Midbrain (tissue), 1 donor: ENCODE results near the gene ENG.
"Not testable (repeated sequence)": the region's sequence is repeated elsewhere in the genome, so short reads cannot be mapped to it uniquely, and the experiment has no call there.

ENCODE experiments used
- DNase-seq: peaks from one replicate; lab custom pipeline; 2025; lab: John Stamatoyannopoulos, UW

The ENG gene

GRCh38 chr9:127844821-127845359, 9.6 kb downstream of the ENG start:
- no peak for DNase-seq

- no peak for DNase-seq
These were observed 13.2 kb downstream of the ENG start for GRCh38 chr9:127841087-127841835.

GRCh38 chr9:127838375-127839078, 15.9 kb downstream of the ENG start:
- DNase-seq, result no peak

DNA sequence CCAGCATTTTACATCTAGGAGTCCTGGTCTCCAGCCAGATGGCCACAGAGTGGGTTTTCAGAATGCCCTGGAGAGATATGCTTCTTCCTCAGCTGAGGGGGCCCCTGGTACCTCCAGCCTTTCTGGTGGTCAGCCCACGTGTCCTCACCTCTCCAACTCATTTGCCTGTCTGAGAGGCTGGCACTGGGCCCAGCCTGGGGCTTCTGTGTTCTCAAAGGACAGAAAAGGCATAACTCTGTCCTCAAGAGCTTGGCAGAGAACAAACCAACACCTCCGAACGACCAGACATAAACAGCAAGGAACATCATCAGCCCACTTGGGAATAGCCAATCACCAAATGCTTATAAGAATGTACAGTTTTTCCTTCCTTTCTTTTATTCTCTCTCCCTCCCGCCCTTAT, 17.1 kb downstream of the ENG start:
- no peak for DNase-seq

GRCh38 chr9:127836561-127836960, 17.9 kb downstream of the ENG start:
- DNase-seq, result not testable (repeated sequence)

GRCh38 chr9:127835991-127836516, 18.4 kb downstream of the ENG start:
- no peak for DNase-seq

DNA sequence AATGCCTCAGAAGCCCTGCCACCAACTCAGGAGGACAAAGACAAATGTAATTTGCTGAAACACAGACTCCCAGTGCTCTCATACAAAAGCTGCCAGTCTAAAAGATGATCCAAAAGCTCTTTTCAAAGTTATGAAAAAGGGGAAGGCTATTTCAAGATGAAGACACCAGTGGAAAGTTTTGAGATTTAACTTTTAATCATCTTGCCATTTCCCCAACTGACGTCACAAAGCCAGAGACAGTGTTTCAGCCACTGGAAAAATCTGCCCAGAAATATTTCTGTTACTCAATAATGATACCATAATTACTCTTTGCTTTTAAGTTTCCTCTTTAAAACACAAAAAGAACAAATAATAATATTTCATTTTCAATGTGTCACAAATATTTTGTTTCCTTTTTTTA, 20.9 kb downstream of the ENG start:
- no peak for DNase-seq

DNA sequence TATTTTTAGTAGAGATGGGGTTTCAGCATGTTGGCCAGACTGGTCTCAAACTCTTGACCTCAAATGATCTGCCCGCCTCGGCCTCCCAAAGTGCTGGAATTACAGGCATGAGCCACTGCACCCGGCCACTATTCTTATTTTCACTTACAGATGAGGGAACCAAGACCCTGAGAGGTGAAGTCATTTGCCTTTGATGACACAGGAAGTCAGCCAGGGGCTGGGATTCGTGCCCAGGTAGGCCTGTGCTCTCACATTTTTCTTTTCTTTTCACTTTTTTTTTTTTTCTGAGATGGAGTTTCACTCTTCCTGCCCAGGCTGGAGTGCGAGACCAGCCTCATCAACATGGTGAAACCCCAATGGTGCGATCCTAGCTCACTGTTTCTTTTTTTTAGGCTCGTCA, 22.2 kb downstream of the ENG start:
- DNase-seq, result no peak

DNA sequence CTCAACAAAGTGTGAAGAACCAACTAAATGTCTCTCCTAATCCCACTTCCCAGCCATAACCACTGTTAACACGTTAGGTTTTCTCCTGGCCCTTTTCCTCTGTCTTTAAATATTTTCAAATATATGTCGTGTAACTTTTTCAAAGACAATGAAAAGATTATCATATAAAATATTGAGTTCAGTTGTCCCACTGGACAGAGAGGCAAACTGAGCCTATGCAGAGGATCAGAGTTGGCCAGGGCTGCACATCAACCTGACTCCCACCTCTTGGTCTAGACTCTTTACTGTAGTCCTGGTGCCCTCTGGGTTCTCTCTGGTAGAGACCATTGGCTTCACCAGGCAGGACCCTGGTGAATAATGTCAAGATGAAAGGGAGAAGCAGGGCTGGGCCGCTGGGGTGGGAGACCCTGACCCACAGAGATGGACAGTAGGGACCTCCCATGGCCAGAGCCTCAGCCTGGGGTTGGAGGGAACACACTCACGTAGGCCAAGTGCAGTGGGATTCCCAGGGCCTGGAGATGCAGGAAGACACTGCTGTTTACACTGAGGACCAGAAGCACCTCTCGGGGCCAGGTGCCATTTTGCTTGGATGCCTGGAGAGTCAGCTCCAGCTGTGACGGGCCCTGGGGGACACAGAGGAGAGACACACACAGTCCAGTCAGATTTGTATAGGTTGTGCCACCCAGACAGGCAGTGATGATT, 25.1 kb downstream of the ENG start:
- no peak for DNase-seq

DNA sequence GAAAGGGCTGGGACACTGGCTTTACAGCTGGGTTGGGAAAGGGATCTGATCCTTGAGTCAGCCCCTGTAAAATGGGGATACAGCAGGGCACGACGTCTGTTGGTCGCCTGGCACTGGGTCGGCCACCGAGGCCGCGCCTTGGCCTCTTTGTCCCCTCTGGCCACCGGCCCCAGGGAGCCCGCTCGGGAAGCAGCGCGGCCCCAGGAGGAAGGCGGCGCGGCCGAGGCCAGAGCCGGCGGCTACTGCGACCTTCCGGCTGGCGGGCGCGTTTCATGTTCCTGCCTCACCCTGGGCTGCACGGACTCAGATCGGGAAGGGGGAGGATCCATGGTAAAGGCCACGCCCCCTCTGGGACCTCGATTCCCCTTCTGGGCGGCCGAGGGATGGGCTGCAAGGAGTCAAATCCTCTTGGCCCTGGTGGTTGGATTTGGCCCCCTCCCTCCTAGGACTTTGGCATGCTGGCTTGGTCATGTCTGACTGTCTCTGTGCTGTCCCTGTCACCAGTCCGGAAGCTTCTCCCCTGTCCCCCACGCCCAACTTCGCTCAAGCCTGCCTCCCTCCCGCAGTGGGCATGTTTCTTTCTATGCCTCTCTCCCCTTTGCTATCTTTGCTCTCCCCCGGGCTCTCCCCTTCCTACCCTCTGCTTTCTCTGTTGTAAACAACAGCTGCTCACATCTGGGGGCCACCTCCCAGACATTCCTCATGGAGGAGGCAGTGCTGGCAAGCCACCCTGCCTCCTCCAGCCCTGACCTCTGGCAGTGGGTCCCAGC, 26.0 kb downstream of the ENG start:
- no peak for DNase-seq

DNA sequence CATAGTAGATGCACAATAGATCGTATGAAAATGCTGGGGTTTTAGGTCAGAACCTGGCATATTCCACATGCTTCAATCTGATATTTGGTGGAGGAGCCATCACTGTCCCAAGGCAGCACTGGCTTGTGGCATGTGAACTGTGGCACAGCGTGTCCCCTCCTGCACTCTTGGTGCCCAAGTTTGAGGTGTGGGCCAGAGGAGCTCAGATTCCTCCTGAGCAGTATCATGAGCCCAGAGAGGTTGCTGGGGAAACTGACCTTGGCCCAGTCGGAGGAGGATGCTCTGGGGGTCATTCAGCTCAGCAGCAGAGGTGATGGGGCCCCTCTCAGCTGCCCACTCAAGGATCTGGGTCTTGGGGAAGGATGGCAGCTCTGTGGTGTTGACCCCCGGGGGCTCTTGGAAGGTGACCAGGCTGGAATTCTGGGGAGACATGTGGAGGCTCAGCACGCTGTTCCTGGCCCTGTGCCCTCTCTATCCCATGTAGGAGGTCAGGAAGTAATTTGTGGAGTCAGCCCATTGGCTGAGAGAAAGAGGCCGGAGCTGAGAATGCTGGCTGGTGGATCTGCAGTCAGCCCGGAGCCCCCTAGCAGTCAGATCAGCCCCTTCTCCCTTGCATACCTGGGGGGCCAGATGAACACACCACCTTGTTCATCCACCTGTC, 28.1 kb downstream of the ENG start:
- no peak for DNase-seq

DNA sequence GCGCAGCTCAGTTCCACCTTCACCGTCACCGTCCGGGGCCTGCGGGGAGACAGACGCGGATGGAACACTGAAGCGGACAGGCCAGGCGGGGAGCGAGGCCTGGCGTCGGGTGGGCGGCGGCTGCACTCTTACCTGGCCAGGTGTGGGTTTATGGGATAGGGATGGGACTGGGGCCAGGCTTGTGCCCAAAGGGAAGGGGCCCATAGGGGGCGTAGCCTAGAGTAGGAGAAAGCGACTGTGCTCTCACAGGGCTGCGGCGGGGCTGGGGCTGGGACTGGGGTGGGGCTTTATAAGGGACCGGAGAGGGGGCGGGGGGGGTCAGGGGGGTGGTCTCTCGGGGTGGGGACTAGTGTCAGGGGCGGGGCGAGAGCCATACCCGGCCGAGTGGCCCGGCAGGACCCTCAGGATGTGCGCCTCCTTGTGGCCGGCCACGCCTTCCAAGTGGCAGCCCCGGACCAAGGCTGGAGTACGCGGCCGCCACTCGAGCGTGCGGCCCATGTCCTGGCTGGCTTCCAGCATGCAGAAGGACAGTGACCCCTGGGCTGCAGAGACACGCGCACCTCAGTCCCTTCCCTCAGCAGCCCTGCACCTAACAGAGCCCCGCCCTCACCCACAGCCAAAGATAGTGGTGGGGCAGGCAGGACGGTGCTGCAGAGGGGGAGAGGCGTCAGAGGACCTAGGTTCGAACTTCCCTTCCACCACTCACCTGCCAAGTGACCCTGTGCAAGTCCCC, 29.0 kb downstream of the ENG start:
- DNase-seq, result peak; percentile 8

DNA sequence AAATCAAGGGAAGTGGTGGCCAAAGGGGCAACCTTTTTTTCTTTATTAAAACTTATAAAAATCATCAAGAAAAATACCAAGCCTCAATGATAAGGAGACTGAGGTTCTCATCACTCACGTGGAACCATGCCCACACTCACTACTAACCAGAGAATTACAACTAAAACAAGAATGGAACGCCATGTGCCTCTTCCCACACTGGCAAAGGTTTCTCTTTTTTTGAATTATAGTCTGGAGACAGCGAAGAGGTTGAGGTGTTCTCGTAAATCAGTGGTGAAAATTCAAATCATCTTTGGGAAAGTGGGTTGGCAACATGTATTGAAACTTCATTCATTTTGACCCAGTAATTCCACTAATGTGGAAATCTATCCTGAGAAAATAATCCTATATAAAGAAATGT, 32.4 kb downstream of the ENG start:
- DNase-seq, result no peak

- DNase-seq, result no peak
These were observed 35.9 kb downstream of the ENG start for GRCh38 chr9:127818574-127818973.

DNA sequence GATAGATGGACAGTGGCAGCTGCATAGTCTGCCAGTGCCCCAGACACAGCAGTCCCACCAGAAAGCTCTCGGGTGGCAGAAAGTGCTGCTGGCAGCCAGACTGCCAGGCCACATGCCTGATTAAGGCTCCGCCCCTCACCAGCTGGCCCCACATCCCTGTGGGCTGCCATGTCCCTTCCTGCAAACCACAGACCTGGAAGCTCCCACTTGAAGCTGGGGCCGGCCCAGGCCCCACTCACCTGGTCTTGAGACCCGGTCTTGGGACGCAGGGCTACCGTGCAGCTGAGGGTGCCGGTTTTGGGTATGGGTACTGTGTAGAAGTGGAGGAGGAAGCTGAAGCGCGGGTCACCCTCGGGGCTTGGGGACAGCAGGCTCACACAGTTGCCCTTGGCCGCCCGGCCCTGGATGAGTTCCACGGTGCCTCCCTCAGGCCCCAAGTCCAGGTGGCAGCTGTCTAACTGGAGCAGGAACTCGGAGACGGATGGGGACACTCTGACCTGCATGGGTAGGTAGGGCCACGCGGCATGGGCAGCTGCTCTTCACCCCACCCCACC, 36.5 kb downstream of the ENG start:
- DNase-seq, result no peak

DNA sequence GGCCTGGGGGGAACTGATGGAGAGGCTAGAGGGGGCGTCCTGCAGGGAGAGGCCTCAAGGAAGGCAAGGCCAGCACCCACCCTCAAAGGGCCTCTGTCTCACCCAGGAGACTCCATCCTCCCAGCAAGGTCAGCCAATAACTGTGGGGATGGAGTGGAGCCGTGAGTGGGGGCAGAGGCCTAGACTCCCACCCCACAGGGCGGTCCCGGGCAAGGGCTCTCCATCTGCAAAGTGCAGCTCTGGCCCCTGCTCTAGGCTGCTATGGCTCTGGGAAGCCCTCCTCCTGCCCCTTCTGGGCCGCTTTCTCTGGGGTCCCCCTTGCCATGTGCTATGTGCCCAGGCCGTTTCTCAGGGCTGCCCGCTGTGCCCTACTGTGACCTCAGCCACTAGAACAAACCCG, 37.7 kb downstream of the ENG start:
- DNase-seq, result no peak

GRCh38 chr9:127816362-127816725, 38.1 kb downstream of the ENG start:
- no peak for DNase-seq

GRCh38 chr9:127815512-127816361, 38.7 kb downstream of the ENG start:
- no peak for DNase-seq
